Ovary (tissue), 3 donors: ENCODE measurements around the gene GDPGP1.

ENCODE experiments used
- EP300 ChIP-seq: sonication (generic); formaldehyde crosslinking; IDR thresholded peaks from one replicate; pipeline ENCODE4 v1.6.1; 2017; ENCODE audit warnings: antibody characterized with exemption
- POLR2A ChIP-seq: fragments of 450-650 bp; IDR thresholded peaks from one replicate; pipeline ENCODE4 v1.6.1; 2017; ENCODE audit warnings: antibody characterized with exemption, mild to moderate bottlenecking, moderate library complexity
- TF ChIP-seq, protein P1 (sequence below), 3 donors: fragments of 450-650 bp in 2 of 3; fragments of 200-600 bp in 1 of 3; IDR thresholded peaks; one replicate each; pipeline versions ENCODE4 v1.5.1 to v1.8.0; 2016 to 2022; ENCODE audit warnings: antibody characterized with exemption in 3 of 3, mild to moderate bottlenecking in 1 of 3
- donor health status: DM: no; HTN: no; CAD: no.

DNA sequence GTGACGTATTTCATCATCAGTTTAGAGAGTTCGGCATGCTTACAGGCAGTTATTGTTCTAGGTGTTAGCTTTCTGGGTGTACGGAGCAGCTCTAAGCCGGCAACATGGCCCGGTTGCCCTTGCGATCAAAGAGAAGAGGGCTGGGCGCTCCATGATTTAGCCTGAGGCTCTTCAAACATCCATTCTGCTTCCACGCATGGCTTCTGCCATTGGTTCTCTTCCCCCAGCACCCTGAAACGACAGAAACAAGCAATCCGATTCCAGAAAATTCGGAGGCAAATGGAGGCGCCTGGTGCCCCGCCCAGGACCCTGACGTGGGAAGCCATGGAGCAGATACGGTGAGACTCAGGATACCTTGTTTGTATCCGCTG is 32.0 kb downstream of the GDPGP1 start:
- TF ChIP-seq, protein P1, sequence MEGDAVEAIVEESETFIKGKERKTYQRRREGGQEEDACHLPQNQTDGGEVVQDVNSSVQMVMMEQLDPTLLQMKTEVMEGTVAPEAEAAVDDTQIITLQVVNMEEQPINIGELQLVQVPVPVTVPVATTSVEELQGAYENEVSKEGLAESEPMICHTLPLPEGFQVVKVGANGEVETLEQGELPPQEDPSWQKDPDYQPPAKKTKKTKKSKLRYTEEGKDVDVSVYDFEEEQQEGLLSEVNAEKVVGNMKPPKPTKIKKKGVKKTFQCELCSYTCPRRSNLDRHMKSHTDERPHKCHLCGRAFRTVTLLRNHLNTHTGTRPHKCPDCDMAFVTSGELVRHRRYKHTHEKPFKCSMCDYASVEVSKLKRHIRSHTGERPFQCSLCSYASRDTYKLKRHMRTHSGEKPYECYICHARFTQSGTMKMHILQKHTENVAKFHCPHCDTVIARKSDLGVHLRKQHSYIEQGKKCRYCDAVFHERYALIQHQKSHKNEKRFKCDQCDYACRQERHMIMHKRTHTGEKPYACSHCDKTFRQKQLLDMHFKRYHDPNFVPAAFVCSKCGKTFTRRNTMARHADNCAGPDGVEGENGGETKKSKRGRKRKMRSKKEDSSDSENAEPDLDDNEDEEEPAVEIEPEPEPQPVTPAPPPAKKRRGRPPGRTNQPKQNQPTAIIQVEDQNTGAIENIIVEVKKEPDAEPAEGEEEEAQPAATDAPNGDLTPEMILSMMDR (IDR thresholded peaks at IDR 0.05) = no peak
- TF ChIP-seq POLR2A (no peak), EP300 (no peak)
